ENCODE measurements around the gene DPY19L1.
"Not testable (repeated sequence)": the region's sequence is repeated elsewhere in the genome, so short reads cannot be mapped to it uniquely, and the experiment has no call there.

DNA sequence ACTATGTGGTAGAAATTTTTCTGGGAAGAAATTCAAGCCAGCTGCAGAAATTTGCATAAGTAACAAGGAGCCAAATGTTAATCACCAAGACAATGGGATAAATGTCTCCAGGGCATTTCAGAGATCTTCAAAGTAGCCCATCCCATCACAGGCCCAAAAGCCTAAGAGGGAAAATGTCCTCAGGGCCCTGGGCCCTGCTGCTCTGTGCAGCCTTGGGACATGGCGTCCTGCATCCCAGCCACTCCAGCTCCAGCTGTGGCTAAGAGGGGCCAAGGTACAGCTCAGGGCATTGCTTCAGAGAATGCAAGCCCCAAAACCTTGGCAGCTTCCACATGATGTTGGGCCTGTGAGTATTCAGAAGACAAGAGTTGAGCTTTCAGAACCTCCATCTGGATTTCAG lies 31.8 kb upstream of the DPY19L1 start:
- TF ChIP-seq POLR2A, EP300 (IDR thresholded peaks at IDR 0.05): not testable (repeated sequence)
- TF ChIP-seq, protein P1, sequence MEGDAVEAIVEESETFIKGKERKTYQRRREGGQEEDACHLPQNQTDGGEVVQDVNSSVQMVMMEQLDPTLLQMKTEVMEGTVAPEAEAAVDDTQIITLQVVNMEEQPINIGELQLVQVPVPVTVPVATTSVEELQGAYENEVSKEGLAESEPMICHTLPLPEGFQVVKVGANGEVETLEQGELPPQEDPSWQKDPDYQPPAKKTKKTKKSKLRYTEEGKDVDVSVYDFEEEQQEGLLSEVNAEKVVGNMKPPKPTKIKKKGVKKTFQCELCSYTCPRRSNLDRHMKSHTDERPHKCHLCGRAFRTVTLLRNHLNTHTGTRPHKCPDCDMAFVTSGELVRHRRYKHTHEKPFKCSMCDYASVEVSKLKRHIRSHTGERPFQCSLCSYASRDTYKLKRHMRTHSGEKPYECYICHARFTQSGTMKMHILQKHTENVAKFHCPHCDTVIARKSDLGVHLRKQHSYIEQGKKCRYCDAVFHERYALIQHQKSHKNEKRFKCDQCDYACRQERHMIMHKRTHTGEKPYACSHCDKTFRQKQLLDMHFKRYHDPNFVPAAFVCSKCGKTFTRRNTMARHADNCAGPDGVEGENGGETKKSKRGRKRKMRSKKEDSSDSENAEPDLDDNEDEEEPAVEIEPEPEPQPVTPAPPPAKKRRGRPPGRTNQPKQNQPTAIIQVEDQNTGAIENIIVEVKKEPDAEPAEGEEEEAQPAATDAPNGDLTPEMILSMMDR (IDR thresholded peaks at IDR 0.05): not testable (repeated sequence)
